Small intestine (tissue), 16 donors: Measurements from ENCODE around the gene ATXN3. TPM values are rescaled to one million over a fixed set of nuclear protein-coding genes. Genes with fewer than 3 reads are reported as not detected.

Experiments
- DNase-seq, 2 donors: peaks; one replicate each; pipeline versions ENCODE4 v3.0.0 to v3.0.0-alpha.2; 2013
- FAIRE-seq: peaks from 2 replicates; lab custom pipeline; 2012; peaks lifted over from hg19 to GRCh38; lab: Jason Lieb, UNC
- H3K27ac ChIP-seq, 3 donors: one replicate each; pipeline ENCODE4 v1.5.1; 2013; ENCODE audit warnings: low read length in 2 of 3, mild to moderate bottlenecking in 2 of 3, control low read depth in 1 of 3, inconsistent platforms in 1 of 3, low read depth in 1 of 3, moderate library complexity in 1 of 3
- H3K27me3 ChIP-seq, 3 donors: one replicate each; pipeline ENCODE4 v1.6.1; 2013; ENCODE audit warnings: low read length in 3 of 3, inconsistent platforms in 1 of 3; ENCODE audit not compliant: control insufficient read depth in 3 of 3, insufficient read depth in 3 of 3
- H3K36me3 ChIP-seq, 3 donors: one replicate each; pipeline ENCODE4 v1.6.1; 2013; ENCODE audit warnings: low read length in 3 of 3, inconsistent platforms in 1 of 3, low read depth in 1 of 3, mild to moderate bottlenecking in 1 of 3, moderate library complexity in 1 of 3; ENCODE audit not compliant: control insufficient read depth in 3 of 3, insufficient read depth in 2 of 3
- H3K4me1 ChIP-seq, 3 donors: one replicate each; pipeline ENCODE4 v1.6.1; 2013; ENCODE audit warnings: low read length in 2 of 3, inconsistent platforms in 1 of 3, low read depth in 1 of 3, mild to moderate bottlenecking in 1 of 3, moderate library complexity in 1 of 3; ENCODE audit not compliant: control insufficient read depth in 3 of 3, insufficient read depth in 2 of 3
- H3K4me3 ChIP-seq, 3 donors: one replicate each; pipeline ENCODE4 v1.5.1; 2013; ENCODE audit warnings: low read length in 3 of 3, control low read depth in 1 of 3, inconsistent platforms in 1 of 3, low read depth in 1 of 3, mild to moderate bottlenecking in 1 of 3, moderate library complexity in 1 of 3
- H3K9me3 ChIP-seq, 2 donors: one replicate each; pipeline ENCODE4 v1.6.1; 2013; ENCODE audit warnings: low read depth in 1 of 2, low read length in 1 of 2; ENCODE audit not compliant: control insufficient read depth in 2 of 2, insufficient read depth in 1 of 2
- WGBS, 3 donors: extraction: QIAGEN DNeasy Blood & Tissue Kit; methylation state at CpG; one replicate each; pipeline ENCODE4 v1.1.7; 2013; 5-methylcytosine and 5-hydroxymethylcytosine counted together
- long read RNA-seq, 10 donors: transcript quantifications; one replicate each; lab custom pipeline, GENCODE V29; 2026
- polyA plus RNA-seq, 4 donors: library from polyadenylated mRNA; stranded (reverse) in 3 of 4; unstranded in 1 of 4; fragments of 200-250 nt in 3 of 4; fragments of 120-200 nt in 1 of 4; gene quantifications; one replicate each; pipeline versions ENCODE4 v1.2.1 to v1.2.3, GENCODE V29; 2013
- donor health status: healthy with polysubstance abuse.
- donor health status: control.
- donor health status: control.
- donor health status: Bipolar disorder and iron deficiency.
- donor health status: healthy.

The ATXN3 gene
- 10 to 100 TPM in 2 of 4 donors, 1 to 10 TPM in 2; 6.8 to 15.6 (median 9.0) TPM for polyA plus RNA-seq
- long read RNA-seq, donor 1, result 0 reads
- long read RNA-seq, donor 2, result 0 reads
- long read RNA-seq, donor 3, partial matches to known transcripts, result 0 of 3 reads
- long read RNA-seq, donor 3, other reads (novel, unspliced or antisense), result 0 of 3 reads
- long read RNA-seq, donor 4, partial matches to known transcripts, result 0 of 1 reads
- long read RNA-seq, donor 4, other reads (novel, unspliced or antisense), result 0 of 1 reads
- long read RNA-seq, donor 5, result 0 reads
- long read RNA-seq, donor 6, full-length matches to known transcripts, result 1 of 1 reads
- long read RNA-seq, donor 6, partial matches to known transcripts, result 0 of 1 reads
- long read RNA-seq, donor 6, other reads (novel, unspliced or antisense), result 0 of 1 reads
- long read RNA-seq, donor 7, result 0 reads
- long read RNA-seq, donor 8, result 0 reads
- long read RNA-seq, donor 9, full-length matches to known transcripts, result 3 of 3 reads
- long read RNA-seq, donor 9, partial matches to known transcripts, result 0 of 3 reads
- long read RNA-seq, donor 9, other reads (novel, unspliced or antisense), result 0 of 3 reads
- long read RNA-seq, donor 10, full-length matches to known transcripts, result 1 of 1 reads
- long read RNA-seq, donor 10, partial matches to known transcripts, result 0 of 1 reads
- long read RNA-seq, donor 10, other reads (novel, unspliced or antisense), result 0 of 1 reads

GRCh38 chr14:92106143-92106926 lies at the start of gene ATXN3:
Gene ATXN3 (minus strand): TSS chr14:92106582. CDS start chr14:92106552, 30 bp downstream.
- 0 to 1% (median 0%) methylated on average over 41 to 66 of the region's 66 CpGs for WGBS, 3 donors
- peak within 1 kb of the TSS; percentile 71 to 91 (median 91) for H3K27ac ChIP-seq
- peak; percentile 97 to 99 for DNase-seq
- peaks cover 0 to 2% (median 0%) of the 10 kb centered on the region in 3 donors for H3K27me3 ChIP-seq
- H3K9me3 ChIP-seq, result no peaks in the 10 kb centered on the region
- H3K4me3 ChIP-seq, result peak within 1 kb of the TSS; percentile 93 to 96 (median 95)
- peaks cover 0 to 2% (median 0%) of the 10 kb centered on the region in 3 donors for H3K36me3 ChIP-seq
- peaks cover 0 to 4% (median 0%) of the 10 kb centered on the region in 3 donors for H3K4me1 ChIP-seq
- no peak for FAIRE-seq

GRCh38 chr14:92154283-92154942 lies 48.0 kb upstream of the ATXN3 start:
- Histone ChIP-seq H3K4me3 (no peak overlapping the region), H3K9me3 (no peaks in the 10 kb centered on the region), H3K27me3 (no peaks in the 10 kb centered on the region), H3K4me1 (no peaks in the 10 kb centered on the region), H3K36me3 (peaks cover 6 to 37% (median 13%) of the 10 kb centered on the region in 3 donors), H3K27ac (no peak overlapping the region)
- 67 to 74% (median 72%) methylated on average over 3 of the region's 3 CpGs for WGBS, 3 donors
- FAIRE-seq (no peak), DNase-seq (no peak)

- DNase-seq (no peak), FAIRE-seq (no peak)
- no peaks in the 10 kb centered on the region for H3K9me3 ChIP-seq
- WGBS, 3 donors, result 95 to 100% (median 100%) methylated on average over 1 of the region's 1 CpG
- peaks cover 8 to 38% (median 10%) of the 10 kb centered on the region in 3 donors for H3K36me3 ChIP-seq
- H3K4me1 ChIP-seq, result no peaks in the 10 kb centered on the region
- no peaks in the 10 kb centered on the region for H3K27me3 ChIP-seq
- H3K27ac ChIP-seq, result no peak overlapping the region
- H3K4me3 ChIP-seq, result no peak overlapping the region
Observed at GRCh38 chr14:92153581-92153980, 47.2 kb upstream of the ATXN3 start.

- DNase-seq (no peak), FAIRE-seq (no peak)
- H3K4me3 ChIP-seq, result no peak overlapping the region
- peaks cover 18 to 25% (median 18%) of the 10 kb centered on the region in 3 donors for H3K36me3 ChIP-seq
- no peaks in the 10 kb centered on the region for H3K9me3 ChIP-seq
- H3K27ac ChIP-seq, result no peak overlapping the region
- 84 to 91% (median 90%) methylated on average over 2 of the region's 2 CpGs for WGBS, 3 donors
- no peaks in the 10 kb centered on the region for H3K27me3 ChIP-seq
- H3K4me1 ChIP-seq, result no peaks in the 10 kb centered on the region
Observed at GRCh38 chr14:92144708-92145107, 38.3 kb upstream of the ATXN3 start.

GRCh38 chr14:92143962-92144361 lies 37.6 kb upstream of the ATXN3 start:
- Histone ChIP-seq H3K9me3 (no peaks in the 10 kb centered on the region), H3K4me1 (no peaks in the 10 kb centered on the region), H3K27ac (no peak overlapping the region), H3K4me3 (no peak overlapping the region), H3K27me3 (no peaks in the 10 kb centered on the region), H3K36me3 (peaks cover 16 to 26% (median 18%) of the 10 kb centered on the region in 3 donors)
- DNase-seq, result no peak
- FAIRE-seq, result no peak
- WGBS, 3 donors, result 91 to 93% (median 91%) methylated on average over 3 of the region's 3 CpGs

- Histone ChIP-seq H3K9me3 (no peaks in the 10 kb centered on the region), H3K27me3 (no peaks in the 10 kb centered on the region), H3K4me3 (no peak overlapping the region), H3K4me1 (no peaks in the 10 kb centered on the region), H3K36me3 (peaks cover 15 to 29% (median 18%) of the 10 kb centered on the region in 3 donors), H3K27ac (no peak overlapping the region)
- FAIRE-seq, result no peak
- WGBS, 3 donors, result 71 to 90% (median 80%) methylated on average over 4 of the region's 4 CpGs
- DNase-seq, result no peak
Observed at GRCh38 chr14:92143309-92143708, 36.9 kb upstream of the ATXN3 start.

- Histone ChIP-seq H3K36me3 (peaks cover 4 to 37% (median 10%) of the 10 kb centered on the region in 3 donors), H3K4me3 (no peak overlapping the region), H3K9me3 (no peaks in the 10 kb centered on the region), H3K4me1 (no peaks in the 10 kb centered on the region), H3K27ac (no peak overlapping the region), H3K27me3 (no peaks in the 10 kb centered on the region)
- FAIRE-seq (no peak), DNase-seq (peak; percentile 34 to 44)
- WGBS, 3 donors, result 58 to 74% (median 66%) methylated on average over 1 of the region's 1 CpG
Observed at GRCh38 chr14:92135269-92135668, 28.9 kb upstream of the ATXN3 start.
